Brain microvascular endothelial cell (primary cell): Measurements from ENCODE around the gene HNRNPDL.

Experiments used
- DNase-seq: peaks from one replicate; pipeline ENCODE4 v3.0.0-alpha.2; 2020
- H3K27ac ChIP-seq: fragments of 250-450 bp; sonication (Bioruptor Pico); 2 replicates; pipeline ENCODE4 v1.5.1; 2020; ENCODE audit warnings: mild to moderate bottlenecking, moderate library complexity
- H3K27me3 ChIP-seq: fragments of 250-450 bp; sonication (Bioruptor Pico); replicated peaks from 2 replicates; pipeline ENCODE4 v1.5.1; 2020; ENCODE audit warnings: mild to moderate bottlenecking
- H3K36me3 ChIP-seq: fragments of 250-450 bp; sonication (Bioruptor Pico); replicated peaks from 2 replicates; pipeline ENCODE4 v1.5.1; 2020; ENCODE audit warnings: mild to moderate bottlenecking
- H3K4me3 ChIP-seq: 2 replicates; pipeline ENCODE4 v1.5.1; 2011; ENCODE audit warnings: low read depth, mild to moderate bottlenecking, control low read depth, low read length, moderate library complexity
- CTCF ChIP-seq: IDR thresholded peaks from 2 replicates; pipeline ENCODE4 v1.5.1; 2011; ENCODE audit warnings: low read depth, mild to moderate bottlenecking, moderate library complexity, low read length, control low read depth, inconsistent platforms; ENCODE audit errors: missing control alignments
- in situ Hi-C: cut with HindIII; loops from 2 replicates; pipeline ENCODE4 v1.10.0; 2017; ENCODE audit warnings: low sequenced_read_pairs, low pct_ligation_motif_present

Gene HNRNPDL

GRCh38 chr4:82436780-82437179 is 6.5 kb upstream of the HNRNPDL start:
- Histone ChIP-seq H3K27me3 (no peaks in the 10 kb centered on the region), H3K36me3 (no peaks in the 10 kb centered on the region), H3K4me3 (no peak overlapping the region), H3K27ac (no peak overlapping the region)
- no peak for DNase-seq
- TF ChIP-seq CTCF: no peak
- in situ Hi-C loops: no loop called here

DNA sequence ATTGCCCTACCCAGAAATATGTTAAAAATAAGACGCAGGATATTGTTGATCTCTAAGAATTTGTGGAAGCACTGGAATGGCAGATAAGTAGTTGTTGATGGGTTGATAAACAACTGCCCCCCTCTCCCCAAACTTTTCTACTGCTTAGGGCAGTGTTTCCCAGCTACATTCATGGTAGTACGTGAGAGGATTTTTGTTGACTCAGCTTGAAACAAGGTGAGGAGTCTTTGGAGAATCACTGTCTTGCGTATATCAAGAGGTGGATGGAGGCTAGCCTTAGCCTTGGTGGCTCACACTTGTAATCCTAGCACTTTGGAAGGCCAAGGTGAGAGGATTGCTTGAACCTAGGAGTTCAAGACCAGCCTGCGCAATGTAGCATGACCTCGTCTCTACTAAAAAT is 5.9 kb upstream of the HNRNPDL start:
- in situ Hi-C loops: no loop called here
- Histone ChIP-seq H3K4me3 (no peak overlapping the region), H3K27me3 (no peaks in the 10 kb centered on the region), H3K36me3 (no peaks in the 10 kb centered on the region), H3K27ac (no peak overlapping the region)
- no peak for TF ChIP-seq CTCF
- DNase-seq: no peak

- Histone ChIP-seq H3K36me3 (no peaks in the 10 kb centered on the region), H3K4me3 (no peak overlapping the region), H3K27me3 (no peaks in the 10 kb centered on the region), H3K27ac (no peak overlapping the region)
- DNase-seq: no peak
- TF ChIP-seq CTCF: no peak
- in situ Hi-C loops: no loop called here
These were observed 4.7 kb upstream of the HNRNPDL start for GRCh38 chr4:82434949-82435348.

DNA sequence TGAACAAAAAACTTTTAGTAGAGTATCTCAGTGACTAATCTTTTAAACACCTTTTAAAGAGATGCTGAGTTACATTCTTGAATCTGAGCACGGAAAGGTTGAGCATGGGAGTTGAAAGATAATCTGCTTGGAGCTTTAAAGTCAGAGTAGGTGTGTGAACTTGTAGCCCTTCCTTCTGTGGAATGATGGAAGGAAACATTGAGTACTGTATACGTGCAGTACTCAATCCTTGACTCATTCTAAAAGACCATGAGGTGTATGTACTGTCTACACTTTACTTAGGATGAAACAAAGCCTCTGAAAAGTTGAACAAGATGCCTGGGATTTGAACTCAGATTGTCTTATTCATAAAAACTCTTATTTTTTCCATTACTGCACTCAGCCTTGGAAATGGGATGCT is 3.5 kb upstream of the HNRNPDL start:
- no peak for TF ChIP-seq CTCF
- Histone ChIP-seq H3K27me3 (no peaks in the 10 kb centered on the region), H3K27ac (no peak overlapping the region), H3K4me3 (no peak overlapping the region), H3K36me3 (no peaks in the 10 kb centered on the region)
- in situ Hi-C loops: no loop called here
- no peak for DNase-seq

DNA sequence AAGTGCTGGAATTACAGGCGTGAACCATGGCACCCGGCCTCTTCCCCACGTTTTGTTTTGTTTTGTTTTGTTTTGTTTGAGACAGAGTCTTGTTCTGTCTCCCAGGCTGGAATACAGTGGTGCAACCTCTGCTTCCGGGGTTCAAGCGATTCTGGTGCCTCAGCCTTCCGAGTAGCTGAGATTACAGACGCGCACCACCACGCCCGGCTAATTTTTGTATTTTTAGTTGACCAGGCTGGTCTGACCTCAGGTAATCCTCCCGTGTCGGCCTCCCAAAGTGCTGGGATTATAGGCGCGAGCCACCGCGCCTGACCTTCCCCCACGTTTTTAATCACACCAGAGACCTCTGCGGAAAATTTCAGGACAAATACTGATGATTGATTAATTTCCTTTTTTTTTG is 2.3 kb upstream of the HNRNPDL start:
- H3K36me3 ChIP-seq: peaks cover 11% of the 10 kb centered on the region
- in situ Hi-C loops: no loop called here
- no peak for DNase-seq
- H3K27ac ChIP-seq: no peak overlapping the region
- no peak overlapping the region for H3K4me3 ChIP-seq
- TF ChIP-seq CTCF: no peak
- no peaks in the 10 kb centered on the region for H3K27me3 ChIP-seq

- TF ChIP-seq CTCF: no peak
- Histone ChIP-seq H3K36me3 (peaks cover 17% of the 10 kb centered on the region), H3K4me3 (no peak overlapping the region), H3K27me3 (no peaks in the 10 kb centered on the region), H3K27ac (no peak overlapping the region)
- in situ Hi-C loops: no loop called here
- DNase-seq: no peak
These were observed 1.6 kb upstream of the HNRNPDL start for GRCh38 chr4:82431831-82432230.
